Neuronal stem cell (in vitro differentiated cells): ENCODE data around the gene ASB2.

Experiments used
- DNase-seq: peaks from one replicate; pipeline ENCODE4 v3.0.0-alpha.2; 2013; ENCODE audit warnings: low spot score
- H2AFZ ChIP-seq: one replicate; pipeline ENCODE4 v1.6.1; 2013; ENCODE audit warnings: mild to moderate bottlenecking, low read length, inconsistent platforms
- H2AK5ac ChIP-seq: 2 replicates; pipeline ENCODE4 v1.6.1; 2013; ENCODE audit warnings: low read depth, mild to moderate bottlenecking, inconsistent platforms, low read length, moderate library complexity, mixed read lengths
- H2BK120ac ChIP-seq: 2 replicates; pipeline ENCODE4 v1.6.1; 2013; ENCODE audit warnings: low read depth, mild to moderate bottlenecking, inconsistent platforms, low read length, moderate library complexity, mixed read lengths
- H2BK12ac ChIP-seq: one replicate; pipeline ENCODE4 v1.6.1; 2013; ENCODE audit warnings: low read length, inconsistent platforms
- H2BK15ac ChIP-seq: 2 replicates; pipeline ENCODE4 v1.6.1; 2013; ENCODE audit warnings: mild to moderate bottlenecking, low read length, inconsistent platforms, mixed read lengths
- H2BK5ac ChIP-seq: one replicate; pipeline ENCODE4 v1.6.1; 2013; ENCODE audit warnings: inconsistent platforms, mild to moderate bottlenecking, low read length, moderate library complexity
- H3K14ac ChIP-seq: one replicate; pipeline ENCODE4 v1.6.1; 2013; ENCODE audit warnings: low read length, inconsistent platforms
- H3K18ac ChIP-seq: 2 replicates; pipeline ENCODE4 v1.6.1; 2013; ENCODE audit warnings: low read length, inconsistent platforms
- H3K23ac ChIP-seq: 2 replicates; pipeline ENCODE4 v1.6.1; 2013; ENCODE audit warnings: low read depth, mild to moderate bottlenecking, mixed read lengths, low read length, inconsistent platforms; ENCODE audit not compliant: poor library complexity
- H3K27ac ChIP-seq: replicated peaks from 3 replicates; pipeline ENCODE4 v1.5.1; 2013; ENCODE audit warnings: low read length, inconsistent platforms
- H3K27me3 ChIP-seq, 3 experiments: 2 replicates each; pipeline ENCODE4 v1.6.1; 2013; ENCODE audit warnings: low read length in 3 of 3, mild to moderate bottlenecking in 2 of 3, inconsistent platforms in 1 of 3, low read depth in 1 of 3, mixed read lengths in 1 of 3, moderate library complexity in 1 of 3; ENCODE audit not compliant: control insufficient read depth in 3 of 3, insufficient read depth in 3 of 3
- H3K36me3 ChIP-seq, 2 donors: replicated peaks in 1 of 2; 2 replicates each; pipeline ENCODE4 v1.6.1; 2013; ENCODE audit warnings: low read length in 2 of 2; ENCODE audit not compliant: control insufficient read depth in 2 of 2, insufficient read depth in 2 of 2
- H3K4ac ChIP-seq: 2 replicates; pipeline ENCODE4 v1.6.1; 2013; ENCODE audit warnings: inconsistent platforms, mild to moderate bottlenecking, low read length, moderate library complexity
- H3K4me1 ChIP-seq, 2 donors: 1 replicate in 1 of 2; 2 replicates in 1 of 2; pipeline ENCODE4 v1.6.1; 2013; ENCODE audit warnings: low read length in 2 of 2, low read depth in 1 of 2; ENCODE audit not compliant: control insufficient read depth in 2 of 2, insufficient read depth in 1 of 2
- H3K4me2 ChIP-seq: one replicate; pipeline ENCODE4 v1.6.1; 2013; ENCODE audit warnings: mild to moderate bottlenecking, low read length, inconsistent platforms; ENCODE audit not compliant: insufficient read depth, poor library complexity, severe bottlenecking
- H3K4me3 ChIP-seq, 2 donors: 2 replicates each; pipeline ENCODE4 v1.5.1; 2013; ENCODE audit warnings: low read length in 2 of 2, mild to moderate bottlenecking in 2 of 2, inconsistent platforms in 1 of 2, moderate library complexity in 1 of 2
- H3K79me1 ChIP-seq: one replicate; pipeline ENCODE4 v1.6.1; 2013; ENCODE audit warnings: low read depth, mild to moderate bottlenecking, inconsistent platforms, low read length, moderate library complexity
- H3K9ac ChIP-seq: one replicate; pipeline ENCODE4 v1.6.1; 2013; ENCODE audit warnings: mild to moderate bottlenecking, low read depth, low read length, inconsistent platforms; ENCODE audit not compliant: poor library complexity
- H3K9me3 ChIP-seq, 2 donors: replicated peaks in 1 of 2; 2 replicates each; pipeline versions ENCODE3 to v1.6.1; 2013; ENCODE audit warnings: low read length in 2 of 2, mild to moderate bottlenecking in 2 of 2, inconsistent platforms in 1 of 2, low read depth in 1 of 2, mixed read lengths in 1 of 2, moderate library complexity in 1 of 2; ENCODE audit not compliant: control insufficient read depth in 2 of 2, insufficient read depth in 1 of 2
- H4K8ac ChIP-seq: one replicate; pipeline ENCODE4 v1.6.1; 2013; ENCODE audit warnings: low read depth, mild to moderate bottlenecking, inconsistent platforms, low read length, moderate library complexity
- H4K91ac ChIP-seq: one replicate; pipeline ENCODE4 v1.6.1; 2013; ENCODE audit warnings: low read length, low read depth, mild to moderate bottlenecking, inconsistent platforms; ENCODE audit not compliant: poor library complexity
- WGBS, 2 donors: extraction: QIAGEN DNeasy Blood & Tissue Kit; methylation state at CpG; one replicate each; pipeline ENCODE4 v1.1.7; 2013; ENCODE audit warnings: missing lambda C conversion rate in 2 of 2, mixed read lengths in 1 of 2; ENCODE audit not compliant: insufficient read length in 2 of 2, insufficient replicate concordance in 1 of 2; ENCODE audit errors: extremely low coverage in 2 of 2; 5-methylcytosine and 5-hydroxymethylcytosine counted together

The ASB2 gene

GRCh38 chr14:93984987-93985410, 8.6 kb upstream of the ASB2 start:
- H3K4me2 ChIP-seq = no peak overlapping the region

GRCh38 chr14:93984070-93984469, 7.7 kb upstream of the ASB2 start:
- peaks cover 0 to 13% of the 10 kb centered on the region in 2 donors for H3K4me1 ChIP-seq
- H3K79me1 ChIP-seq = no peaks in the 10 kb centered on the region
- no peak overlapping the region for H3K27ac ChIP-seq
- peak overlapping the region; percentile 54 for H3K18ac ChIP-seq
- no peak overlapping the region for H3K9ac ChIP-seq
- no peak overlapping the region for H3K14ac ChIP-seq
- H2AFZ ChIP-seq = no peak overlapping the region
- peaks cover 0 to 11% (median 0%) of the 10 kb centered on the region in 3 experiments for H3K27me3 ChIP-seq
- no peak overlapping the region for H2BK5ac ChIP-seq
- no peak overlapping the region for H4K8ac ChIP-seq
- no peak overlapping the region for H2AK5ac ChIP-seq
- H3K36me3 ChIP-seq = no peaks in the 10 kb centered on the region
- no peak overlapping the region for H3K23ac ChIP-seq
- H3K9me3 ChIP-seq = no peaks in the 10 kb centered on the region
- WGBS, 2 donors = no CpG with 5 or more reads among the region's 3 CpGs
- no peak overlapping the region for H3K4me3 ChIP-seq
- no peak overlapping the region for H2BK120ac ChIP-seq
- no peak overlapping the region for H3K4me2 ChIP-seq
- no peak overlapping the region for H2BK15ac ChIP-seq
- DNase-seq = no peak
- no peak overlapping the region for H2BK12ac ChIP-seq
- no peak overlapping the region for H3K4ac ChIP-seq
- no peak overlapping the region for H4K91ac ChIP-seq

More at GRCh38 chr14:93984987-93985410, 8.6 kb upstream of the ASB2 start:
- H3K23ac ChIP-seq = no peak overlapping the region
- no CpG with 5 or more reads among the region's 7 CpGs for WGBS, 2 donors
- peaks cover 0 to 14% (median 0%) of the 10 kb centered on the region in 3 experiments for H3K27me3 ChIP-seq
- no peaks in the 10 kb centered on the region for H3K79me1 ChIP-seq
- H3K27ac ChIP-seq = no peak overlapping the region
- no peak overlapping the region for H4K91ac ChIP-seq
- no peak overlapping the region for H2BK15ac ChIP-seq
- H3K14ac ChIP-seq = no peak overlapping the region
- peak overlapping the region; percentile 87 for H3K18ac ChIP-seq
- H2BK5ac ChIP-seq = no peak overlapping the region
- H3K4me3 ChIP-seq = no peak overlapping the region
- H2AK5ac ChIP-seq = no peak overlapping the region
- no peak overlapping the region for H2BK12ac ChIP-seq
- H4K8ac ChIP-seq = no peak overlapping the region
- no peaks in the 10 kb centered on the region for H3K36me3 ChIP-seq
- H3K4ac ChIP-seq = no peak overlapping the region
- no peak overlapping the region for H2BK120ac ChIP-seq
- H3K9ac ChIP-seq = no peak overlapping the region
- H3K4me1 ChIP-seq = peaks cover 0 to 13% of the 10 kb centered on the region in 2 donors
- DNase-seq = peak; percentile 9
- H2AFZ ChIP-seq = no peak overlapping the region
- H3K9me3 ChIP-seq = no peaks in the 10 kb centered on the region

- Histone ChIP-seq H3K27me3 (peaks cover 0 to 7% (median 0%) of the 10 kb centered on the region in 3 experiments), H2BK12ac (peak overlapping the region; percentile 87), H3K27ac (no peak overlapping the region), H3K9me3 (no peaks in the 10 kb centered on the region), H3K36me3 (no peaks in the 10 kb centered on the region), H3K4me2 (no peak overlapping the region), H3K79me1 (no peaks in the 10 kb centered on the region), H2AFZ (no peak overlapping the region), H3K23ac (no peak overlapping the region), H4K8ac (no peak overlapping the region), H2AK5ac (peak overlapping the region; percentile 48), H3K4me1 (peaks cover 0 to 13% of the 10 kb centered on the region in 2 donors), H3K18ac (peak overlapping the region; percentile 92), H3K4me3 (no peak overlapping the region), H3K14ac (peak overlapping the region; percentile 59), H2BK120ac (no peak overlapping the region), H3K9ac (peak overlapping the region; percentile 7), H2BK5ac (peak overlapping the region; percentile 54), H2BK15ac (peak overlapping the region; percentile 72), H4K91ac (no peak overlapping the region), H3K4ac (no peak overlapping the region)
- DNase-seq = no peak
- WGBS, 2 donors = no CpG with 5 or more reads among the region's 10 CpGs
These were observed 6.0 kb upstream of the ASB2 start for GRCh38 chr14:93982230-93983007.

DNA sequence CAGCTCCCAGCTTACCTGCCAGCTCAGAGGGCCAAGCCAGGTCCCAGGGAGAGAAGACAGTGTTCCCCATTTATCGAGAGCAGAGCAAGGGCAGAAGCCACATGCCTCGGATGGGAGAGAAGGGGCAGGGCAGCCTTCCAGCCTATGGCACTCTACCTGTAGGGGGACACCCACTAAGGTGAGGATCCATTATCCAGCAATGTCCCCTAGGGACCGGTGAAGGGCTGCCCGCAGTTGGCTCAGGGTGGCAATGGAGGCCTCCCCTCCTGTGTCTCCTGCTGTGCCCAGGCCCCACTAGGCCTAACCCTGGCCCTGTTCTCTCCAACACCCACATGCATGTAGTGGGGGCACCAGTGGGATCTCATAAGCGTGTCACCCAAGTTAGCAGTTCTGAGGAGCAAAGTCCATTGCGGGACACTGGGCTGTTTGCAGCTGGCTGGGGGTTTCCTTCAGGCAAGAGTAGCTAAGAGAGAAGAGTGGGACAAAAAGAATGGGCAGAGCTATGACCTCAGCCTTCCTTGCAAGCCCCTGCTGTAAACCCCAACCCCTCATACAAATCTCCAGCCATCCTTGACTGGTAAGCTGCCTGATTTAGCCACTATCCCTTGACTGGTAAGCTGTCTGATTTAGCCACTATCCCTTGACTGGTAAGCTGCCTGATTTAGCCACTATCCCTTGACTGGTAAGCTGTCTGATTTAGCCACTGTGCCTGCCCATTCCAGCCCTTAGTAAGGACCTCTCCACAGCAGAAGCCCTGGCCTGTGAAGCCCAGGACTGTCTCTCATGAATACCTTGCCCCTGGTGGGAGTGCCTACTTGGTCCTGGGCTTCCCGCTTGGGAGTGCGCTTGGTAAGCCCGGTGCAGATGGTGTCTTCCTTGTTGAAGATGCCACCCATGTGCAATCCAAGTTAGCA, 5.2 kb upstream of the ASB2 start:
- H3K4ac ChIP-seq = no peak overlapping the region
- H2BK15ac ChIP-seq = peak overlapping the region; percentile 72
- no peak overlapping the region for H2AFZ ChIP-seq
- H3K23ac ChIP-seq = peak overlapping the region; percentile 13
- H3K79me1 ChIP-seq = no peaks in the 10 kb centered on the region
- H3K4me3 ChIP-seq = no peak overlapping the region
- H3K36me3 ChIP-seq = no peaks in the 10 kb centered on the region
- no peak for DNase-seq
- peak overlapping the region; percentile 26 for H3K14ac ChIP-seq
- H2BK12ac ChIP-seq = peak overlapping the region; percentile 70
- peaks cover 0 to 18% of the 10 kb centered on the region in 2 donors for H3K4me1 ChIP-seq
- peak overlapping the region; percentile 81 for H3K18ac ChIP-seq
- no peak overlapping the region for H4K91ac ChIP-seq
- no peak overlapping the region for H3K9ac ChIP-seq
- no peaks in the 10 kb centered on the region for H3K9me3 ChIP-seq
- no peak overlapping the region for H2BK5ac ChIP-seq
- no peak overlapping the region for H3K4me2 ChIP-seq
- no peak overlapping the region for H3K27ac ChIP-seq
- H2AK5ac ChIP-seq = no peak overlapping the region
- H3K27me3 ChIP-seq = peaks cover 0 to 4% (median 0%) of the 10 kb centered on the region in 3 experiments
- H4K8ac ChIP-seq = no peak overlapping the region
- no CpG with 5 or more reads among the region's 9 CpGs for WGBS, 2 donors
- H2BK120ac ChIP-seq = no peak overlapping the region
